ENCODE results near the gene TNIK. TPM values are rescaled to one million over a fixed set of nuclear protein-coding genes. Genes with fewer than 3 reads are reported as not detected.
"Not testable (repeated sequence)": the region's sequence is repeated elsewhere in the genome, so short reads cannot be mapped to it uniquely, and the experiment has no call there.

The TNIK gene
- total RNA-seq, 1 donor from 2014 or later, result 35.3 TPM

DNA sequence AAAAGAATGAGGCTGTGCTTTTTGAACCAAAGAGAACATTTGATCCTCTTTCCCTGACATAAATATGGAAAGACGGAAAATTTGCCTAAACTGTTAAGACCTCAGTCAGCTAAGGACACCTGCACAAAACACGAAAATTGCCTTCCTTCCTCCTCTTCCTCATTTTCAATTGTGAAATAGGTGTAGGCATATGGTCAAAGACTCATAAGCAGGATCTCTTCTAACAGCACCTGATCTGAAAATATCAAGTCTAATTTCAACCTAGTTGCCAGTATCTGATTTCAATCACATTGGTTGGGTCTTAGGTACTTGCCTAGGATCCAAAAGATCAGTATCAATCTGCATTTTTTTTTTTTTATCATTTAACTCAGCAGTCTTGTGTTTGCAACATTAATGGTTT, 218.0 kb downstream of the TNIK start:
- H3K4me1 ChIP-seq, result no peaks in the 10 kb centered on the region
- intact Hi-C loops (cut with DNase I), result no loop called here
- TF ChIP-seq, protein P1, sequence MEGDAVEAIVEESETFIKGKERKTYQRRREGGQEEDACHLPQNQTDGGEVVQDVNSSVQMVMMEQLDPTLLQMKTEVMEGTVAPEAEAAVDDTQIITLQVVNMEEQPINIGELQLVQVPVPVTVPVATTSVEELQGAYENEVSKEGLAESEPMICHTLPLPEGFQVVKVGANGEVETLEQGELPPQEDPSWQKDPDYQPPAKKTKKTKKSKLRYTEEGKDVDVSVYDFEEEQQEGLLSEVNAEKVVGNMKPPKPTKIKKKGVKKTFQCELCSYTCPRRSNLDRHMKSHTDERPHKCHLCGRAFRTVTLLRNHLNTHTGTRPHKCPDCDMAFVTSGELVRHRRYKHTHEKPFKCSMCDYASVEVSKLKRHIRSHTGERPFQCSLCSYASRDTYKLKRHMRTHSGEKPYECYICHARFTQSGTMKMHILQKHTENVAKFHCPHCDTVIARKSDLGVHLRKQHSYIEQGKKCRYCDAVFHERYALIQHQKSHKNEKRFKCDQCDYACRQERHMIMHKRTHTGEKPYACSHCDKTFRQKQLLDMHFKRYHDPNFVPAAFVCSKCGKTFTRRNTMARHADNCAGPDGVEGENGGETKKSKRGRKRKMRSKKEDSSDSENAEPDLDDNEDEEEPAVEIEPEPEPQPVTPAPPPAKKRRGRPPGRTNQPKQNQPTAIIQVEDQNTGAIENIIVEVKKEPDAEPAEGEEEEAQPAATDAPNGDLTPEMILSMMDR (IDR thresholded peaks at IDR 0.05), result no peak

DNA sequence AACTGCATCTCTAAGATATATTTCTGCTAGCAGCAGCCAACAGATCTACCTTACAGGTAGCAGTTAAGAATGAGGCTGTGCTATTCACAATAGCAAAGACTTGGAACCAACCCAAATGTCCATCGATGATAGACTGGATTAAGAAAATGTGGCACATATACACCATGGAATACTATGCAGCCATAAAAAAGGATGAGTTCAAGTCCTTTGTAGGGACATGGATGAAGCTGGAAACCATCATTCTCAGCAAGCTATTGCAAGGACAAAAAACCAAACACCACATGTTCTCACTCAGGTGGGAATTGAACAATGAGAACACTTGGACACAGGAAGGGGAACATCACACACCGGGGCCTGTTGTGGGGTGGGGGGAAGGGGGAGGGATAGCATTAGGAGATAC, 218.6 kb downstream of the TNIK start:
- H3K4me3 ChIP-seq; intact Hi-C loops (cut with DNase I); H3K4me1 ChIP-seq; H3K27me3 ChIP-seq; H3K9me3 ChIP-seq; DNase-seq; H3K27ac ChIP-seq; ATAC-seq; H3K36me3 ChIP-seq: not testable (repeated sequence)

More for the DNA sequence above, 218.0 kb downstream of the TNIK start:
- H3K27me3 ChIP-seq, result no peaks in the 10 kb centered on the region
- ATAC-seq (no peak), DNase-seq (no peak)
- H3K4me3 ChIP-seq, result no peak overlapping the region
- no peak overlapping the region for H3K27ac ChIP-seq
- H3K36me3 ChIP-seq, result no peaks in the 10 kb centered on the region
- no peaks in the 10 kb centered on the region for H3K9me3 ChIP-seq

DNA sequence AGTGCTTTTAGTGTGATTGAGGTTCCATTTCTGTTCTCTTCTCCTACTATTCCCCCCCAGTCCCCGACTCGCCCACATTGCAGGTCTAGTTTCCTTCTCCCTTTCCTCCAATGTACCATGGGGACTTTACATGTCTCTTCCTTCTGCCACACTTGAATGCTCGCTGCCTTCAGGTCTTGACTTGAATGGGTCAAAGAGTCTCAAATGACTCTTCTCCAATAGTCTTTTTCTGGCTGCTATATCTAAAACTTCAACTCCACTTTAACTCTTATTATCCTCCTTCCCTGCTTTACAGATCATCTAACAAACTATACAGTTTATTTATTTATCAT, 219.7 kb downstream of the TNIK start:
- ATAC-seq, result no peak
- no peak overlapping the region for H3K4me3 ChIP-seq
- H3K9me3 ChIP-seq, result no peaks in the 10 kb centered on the region
- H3K4me1 ChIP-seq, result no peaks in the 10 kb centered on the region
- H3K36me3 ChIP-seq, result no peaks in the 10 kb centered on the region
- intact Hi-C loops (cut with DNase I), result no loop called here
- TF ChIP-seq, protein P1 (IDR thresholded peaks at IDR 0.05), result no peak
- H3K27me3 ChIP-seq, result no peaks in the 10 kb centered on the region
- no peak overlapping the region for H3K27ac ChIP-seq
- DNase-seq, result no peak

DNA sequence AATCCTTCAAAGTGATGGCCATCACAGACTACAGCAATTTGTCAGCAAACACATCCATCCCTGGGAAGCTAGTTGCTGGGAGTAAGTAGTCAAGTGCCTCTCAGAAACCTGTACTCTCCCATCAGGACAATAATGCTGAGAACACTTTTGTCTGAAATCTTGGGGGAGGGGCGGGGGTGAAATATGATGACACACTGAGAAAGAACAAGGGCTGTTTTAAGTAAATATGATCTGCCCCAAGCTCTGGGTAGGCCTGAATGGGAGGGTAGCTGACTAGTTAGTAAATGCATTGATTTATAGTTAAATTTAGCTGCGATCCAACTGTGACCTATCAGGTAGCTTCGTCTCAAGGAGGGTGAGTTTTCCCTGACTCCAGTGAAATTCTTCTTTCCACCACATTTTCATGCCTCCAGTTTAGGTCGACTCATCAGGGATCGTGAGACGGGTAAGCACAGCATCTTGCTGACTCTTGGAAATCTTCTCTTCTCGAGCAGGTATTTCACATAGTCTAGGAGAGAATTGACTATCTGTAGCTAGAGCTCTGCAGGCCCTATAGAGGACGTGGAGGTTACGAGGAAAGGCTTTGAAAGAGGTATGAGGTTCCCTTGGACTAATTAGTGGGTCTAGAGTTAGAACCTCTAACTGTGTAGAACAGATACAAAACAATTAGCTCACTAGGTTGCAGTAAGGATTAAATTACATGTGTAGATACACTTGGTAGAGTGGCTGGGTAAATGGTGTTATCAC, 220.3 kb downstream of the TNIK start:
- H3K4me1 ChIP-seq, result no peaks in the 10 kb centered on the region
- intact Hi-C loops (cut with DNase I), result no loop called here
- no peak for ATAC-seq

DNA sequence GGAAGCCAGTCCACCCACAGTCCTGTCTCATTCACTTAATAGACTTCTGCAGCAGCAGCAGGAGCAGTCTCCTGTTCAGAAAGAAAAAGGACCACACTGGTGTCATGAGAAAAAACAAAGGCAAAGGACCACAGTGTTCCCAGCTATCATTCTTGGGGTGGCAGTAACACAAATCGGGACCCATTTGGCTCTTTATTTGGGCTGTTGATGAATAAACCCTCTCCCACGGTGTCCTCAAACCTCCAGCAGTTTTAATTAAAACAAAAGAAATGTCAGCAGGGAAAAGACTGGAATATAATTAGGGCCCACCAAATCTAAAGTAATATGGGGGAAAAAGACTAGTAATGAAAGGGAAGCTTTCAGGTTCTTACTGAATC, 223.2 kb downstream of the TNIK start:
- H3K4me1 ChIP-seq, result no peaks in the 10 kb centered on the region
- no peaks in the 10 kb centered on the region for H3K9me3 ChIP-seq
- DNase-seq (no peak), ATAC-seq (no peak)
- TF ChIP-seq, protein P1 (IDR thresholded peaks at IDR 0.05), result no peak
- H3K27me3 ChIP-seq, result no peaks in the 10 kb centered on the region
- H3K36me3 ChIP-seq, result no peaks in the 10 kb centered on the region
- no peak overlapping the region for H3K4me3 ChIP-seq
- H3K27ac ChIP-seq, result no peak overlapping the region
- intact Hi-C loops (cut with DNase I), result no loop called here

More for the DNA sequence above, 220.3 kb downstream of the TNIK start:
- TF ChIP-seq, protein P1 (IDR thresholded peaks at IDR 0.05), result no peak
- H3K36me3 ChIP-seq, result no peaks in the 10 kb centered on the region
- no peak overlapping the region for H3K27ac ChIP-seq
- no peak for DNase-seq
- no peaks in the 10 kb centered on the region for H3K27me3 ChIP-seq
- no peaks in the 10 kb centered on the region for H3K9me3 ChIP-seq
- no peak overlapping the region for H3K4me3 ChIP-seq

DNA sequence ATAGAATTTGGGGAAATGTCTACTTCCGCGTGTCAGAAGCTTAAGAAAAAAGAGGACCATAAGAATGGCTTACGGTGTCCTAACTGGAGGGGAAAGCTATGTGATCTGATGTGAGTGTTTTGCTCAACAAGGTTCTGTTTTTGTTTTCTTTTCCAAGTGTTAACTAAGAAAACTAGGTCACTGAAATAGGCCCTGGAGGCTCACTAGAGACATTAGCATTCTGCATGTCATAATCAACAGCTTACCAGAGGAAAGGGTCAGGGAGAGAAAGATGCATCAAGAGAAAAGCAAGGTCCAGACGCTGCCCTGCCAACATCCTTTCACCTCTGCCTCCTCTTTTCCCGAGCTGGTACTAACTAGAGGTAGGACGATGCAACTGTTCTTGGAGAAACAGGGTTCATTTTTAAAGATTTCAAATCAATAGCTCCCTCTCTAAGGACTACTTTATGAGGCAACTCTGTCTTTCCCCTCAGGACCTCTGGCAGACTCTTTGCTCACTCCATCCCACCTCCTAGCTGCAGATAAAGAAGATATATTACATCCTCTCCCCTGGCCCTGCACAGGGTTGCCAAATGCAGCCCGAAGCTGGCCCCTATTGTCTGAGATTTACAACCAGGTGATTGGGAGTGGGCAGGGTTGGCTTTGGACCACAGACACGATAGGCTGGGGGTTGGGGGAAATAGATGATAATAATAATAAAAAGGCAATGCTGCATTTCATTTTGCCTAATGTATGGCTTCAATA, 223.8 kb downstream of the TNIK start:
- no peaks in the 10 kb centered on the region for H3K4me1 ChIP-seq
- no peak for DNase-seq
- intact Hi-C loops (cut with DNase I), result no loop called here
- no peak overlapping the region for H3K27ac ChIP-seq
- no peaks in the 10 kb centered on the region for H3K36me3 ChIP-seq
- TF ChIP-seq, protein P1 (IDR thresholded peaks at IDR 0.05), result no peak
- no peak overlapping the region for H3K4me3 ChIP-seq
- H3K9me3 ChIP-seq, result no peaks in the 10 kb centered on the region
- H3K27me3 ChIP-seq, result no peaks in the 10 kb centered on the region
- ATAC-seq, result no peak

All from upper lobe of right lung (tissue), 1 donor.